IPS DF 4.7 (cell line): Measurements from ENCODE around the gene RPL29.
"Not testable (repeated sequence)": the region's sequence is repeated elsewhere in the genome, so short reads cannot be mapped to it uniquely, and the experiment has no call there.

ENCODE experiments used
- DNase-seq: peaks from one replicate; pipeline ENCODE4 v3.0.0-alpha.2; 2013; ENCODE audit warnings: low spot score; ENCODE audit errors: extremely low read depth

Gene RPL29

GRCh38 chr3:51995346-51996163 is at the start of gene RPL29:
Gene RPL29 (minus strand): TSS chr3:51995895. CDS start chr3:51995461, 434 bp downstream.
- DNase-seq = no peak

GRCh38 chr3:52044869-52045619 is 49.3 kb upstream of the RPL29 start:
- DNase-seq = no peak

DNA sequence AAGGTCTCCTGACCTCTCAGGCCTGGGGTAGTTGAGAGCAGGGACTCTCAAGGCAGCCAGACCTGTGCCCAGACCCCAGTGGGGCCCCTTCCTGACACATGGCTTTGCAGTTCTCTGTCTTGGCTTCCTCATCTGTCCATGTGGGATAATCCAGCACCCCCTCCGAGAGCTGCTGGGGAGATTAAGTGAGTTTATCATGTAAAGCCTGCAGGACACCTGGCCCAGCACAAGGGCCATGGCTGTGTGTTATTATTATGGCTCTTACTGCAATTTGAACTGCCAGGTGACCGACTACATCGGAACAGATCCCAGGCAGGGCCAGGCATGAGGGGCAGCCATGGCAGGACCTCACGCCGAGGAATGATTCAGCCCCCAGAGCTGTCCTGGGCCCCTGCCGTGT is 48.1 kb upstream of the RPL29 start:
- no peak for DNase-seq

GRCh38 chr3:52043039-52043438 is 47.3 kb upstream of the RPL29 start:
- DNase-seq = not testable (repeated sequence)

DNA sequence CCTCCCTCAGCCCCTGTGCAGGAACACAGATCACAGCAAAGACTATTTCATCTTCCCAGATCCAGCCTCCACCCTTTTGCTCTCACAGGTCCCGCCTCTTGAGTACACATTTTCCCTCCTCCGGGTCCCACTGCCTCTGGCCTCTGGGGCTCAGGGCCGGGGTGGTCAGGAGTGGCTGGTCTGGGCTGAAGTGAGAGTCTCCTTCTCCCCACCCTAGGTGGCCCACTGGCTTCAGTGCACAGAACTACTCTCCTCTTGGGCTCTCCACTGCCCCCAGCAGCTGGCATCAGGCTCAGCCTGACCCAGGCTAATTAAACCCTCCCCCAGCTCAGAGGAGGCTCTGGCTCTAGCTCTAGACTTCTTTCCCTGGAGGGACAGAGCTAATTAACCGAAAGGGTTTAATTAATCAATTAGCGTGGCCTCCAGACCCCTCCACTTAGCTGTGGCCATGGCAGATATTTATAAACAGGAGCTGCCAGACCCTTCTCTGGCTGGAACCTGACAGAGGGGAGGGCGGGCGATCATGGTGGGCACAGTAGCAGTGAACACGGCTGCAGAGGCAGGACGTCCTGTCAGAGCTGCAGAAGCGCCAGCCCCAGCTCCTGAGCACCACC is 45.5 kb upstream of the RPL29 start:
- no peak for DNase-seq

DNA sequence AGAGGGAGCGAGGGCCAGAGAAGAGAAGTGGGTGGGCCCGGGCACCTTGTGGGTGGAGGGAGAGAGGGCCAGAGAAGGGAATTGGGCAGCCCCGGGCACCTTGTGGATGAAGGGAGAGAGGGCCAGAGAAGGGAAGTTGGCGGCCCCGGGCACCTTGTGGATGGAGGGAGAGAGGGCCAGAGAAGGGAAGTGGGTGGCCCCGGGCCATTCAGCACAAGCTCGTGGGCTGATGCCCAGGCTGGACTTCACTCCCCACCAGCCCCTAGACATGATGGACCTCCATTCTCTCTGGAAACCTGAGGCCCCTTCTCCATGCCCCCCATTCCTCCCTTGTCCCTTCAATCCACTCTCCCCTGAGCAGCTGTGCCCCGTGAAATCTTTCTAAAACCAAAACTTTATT is 44.9 kb upstream of the RPL29 start:
- DNase-seq = no peak

- no peak for DNase-seq
Observed at GRCh38 chr3:52039846-52040245, 44.2 kb upstream of the RPL29 start.

DNA sequence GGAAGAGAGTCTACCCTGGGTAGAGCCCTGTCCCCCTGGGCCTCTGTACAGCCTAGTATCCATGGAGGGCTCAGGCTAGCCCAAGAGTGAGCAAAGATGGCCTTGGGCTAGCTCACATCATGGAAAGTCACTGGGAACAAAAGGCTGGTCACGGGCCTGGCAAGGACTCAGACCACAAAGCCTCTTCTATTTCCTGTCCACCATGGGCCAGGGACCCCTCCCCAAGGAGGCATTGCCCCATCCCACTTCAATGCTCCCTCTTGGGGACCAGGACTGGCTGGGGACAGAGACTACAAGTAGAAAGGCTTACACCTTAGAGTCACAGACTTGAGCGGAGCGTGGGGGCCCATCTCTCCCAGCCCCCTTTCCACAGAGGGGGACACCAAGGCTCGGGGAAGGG is 43.7 kb upstream of the RPL29 start:
- DNase-seq = no peak

GRCh38 chr3:52038227-52038626 is 42.5 kb upstream of the RPL29 start:
- no peak for DNase-seq

DNA sequence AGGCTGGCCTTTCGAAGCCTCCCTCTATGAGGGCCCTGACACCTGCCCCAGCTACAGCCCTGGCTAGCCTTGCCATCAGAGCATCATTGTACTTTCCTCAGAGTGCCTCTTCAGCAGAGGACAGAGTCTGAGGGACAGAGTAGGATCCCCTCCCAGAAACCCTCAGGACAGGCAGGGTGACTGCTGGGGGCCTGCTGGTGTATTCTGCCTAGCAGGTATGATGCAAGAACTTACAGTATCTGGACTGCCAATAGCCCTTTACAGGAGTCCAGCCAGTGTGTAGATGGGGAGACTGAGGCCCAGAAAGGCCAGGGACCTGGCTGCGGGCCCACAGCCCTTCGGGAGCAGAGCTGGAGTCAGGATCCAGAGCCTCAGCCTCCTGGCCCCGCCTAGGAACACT is 41.6 kb upstream of the RPL29 start:
- DNase-seq = no peak

DNA sequence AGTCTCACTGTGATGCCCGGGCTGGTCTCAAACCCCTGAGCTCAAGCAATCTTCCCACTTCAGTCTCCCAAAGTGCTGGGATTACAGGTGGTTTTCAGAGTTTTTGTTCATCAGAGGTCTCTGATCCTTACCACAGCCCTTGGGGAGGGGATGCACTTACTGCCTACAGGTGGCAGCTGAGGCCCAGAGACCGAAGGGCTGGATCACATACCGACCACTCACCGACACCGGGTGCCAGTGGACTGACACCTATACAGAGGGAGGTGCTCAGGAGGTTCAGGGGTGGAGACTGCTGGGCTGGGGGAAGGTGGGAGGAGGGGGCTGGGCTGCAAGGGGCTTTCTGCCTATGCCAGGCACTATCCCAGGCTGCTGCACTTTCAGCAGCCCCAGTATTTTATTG is 41.1 kb upstream of the RPL29 start:
- no peak for DNase-seq

GRCh38 chr3:52036222-52036694 is 40.6 kb upstream of the RPL29 start:
- DNase-seq = no peak

DNA sequence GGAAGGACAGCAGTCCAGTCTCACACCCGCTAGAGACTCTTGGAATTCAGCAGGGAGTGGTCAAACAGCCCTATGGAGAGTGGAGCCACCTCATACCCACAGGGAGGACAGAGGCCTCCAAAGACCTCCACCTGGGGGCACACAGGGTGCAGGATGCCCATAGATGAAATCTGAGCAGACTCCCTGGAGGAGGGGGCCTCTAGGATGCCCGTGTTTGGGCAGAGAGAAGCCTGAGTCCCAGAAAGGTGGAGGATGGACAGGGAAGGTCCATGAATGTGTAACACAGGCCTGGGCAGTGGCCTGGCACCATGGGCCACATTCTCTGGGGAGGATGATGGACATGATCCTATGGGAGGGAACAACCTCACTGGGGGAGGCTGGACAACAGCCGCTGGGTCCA is 39.0 kb upstream of the RPL29 start:
- DNase-seq = no peak

- no peak for DNase-seq
Observed at GRCh38 chr3:52034212-52034611, 38.5 kb upstream of the RPL29 start.

DNA sequence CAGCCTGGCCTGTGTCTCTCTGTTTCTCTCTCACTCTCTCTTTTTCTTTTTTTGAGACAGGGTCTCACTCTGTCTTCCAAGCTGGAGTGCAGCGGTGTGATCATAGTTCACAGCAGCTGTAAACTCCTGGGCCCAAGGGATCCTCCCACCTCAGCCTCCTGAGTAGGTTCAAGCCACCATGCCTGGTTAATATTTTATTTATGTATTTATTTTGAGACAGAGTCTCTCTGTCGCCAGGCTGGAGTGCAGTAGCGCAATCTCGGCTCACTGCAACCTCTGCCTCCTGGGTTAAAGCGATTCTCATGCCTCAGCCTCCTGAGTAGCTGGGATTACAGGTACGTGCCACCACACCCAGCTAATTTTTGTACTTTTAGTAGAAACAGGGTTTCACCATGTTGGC is 38.1 kb upstream of the RPL29 start:
- not testable (repeated sequence) for DNase-seq

DNA sequence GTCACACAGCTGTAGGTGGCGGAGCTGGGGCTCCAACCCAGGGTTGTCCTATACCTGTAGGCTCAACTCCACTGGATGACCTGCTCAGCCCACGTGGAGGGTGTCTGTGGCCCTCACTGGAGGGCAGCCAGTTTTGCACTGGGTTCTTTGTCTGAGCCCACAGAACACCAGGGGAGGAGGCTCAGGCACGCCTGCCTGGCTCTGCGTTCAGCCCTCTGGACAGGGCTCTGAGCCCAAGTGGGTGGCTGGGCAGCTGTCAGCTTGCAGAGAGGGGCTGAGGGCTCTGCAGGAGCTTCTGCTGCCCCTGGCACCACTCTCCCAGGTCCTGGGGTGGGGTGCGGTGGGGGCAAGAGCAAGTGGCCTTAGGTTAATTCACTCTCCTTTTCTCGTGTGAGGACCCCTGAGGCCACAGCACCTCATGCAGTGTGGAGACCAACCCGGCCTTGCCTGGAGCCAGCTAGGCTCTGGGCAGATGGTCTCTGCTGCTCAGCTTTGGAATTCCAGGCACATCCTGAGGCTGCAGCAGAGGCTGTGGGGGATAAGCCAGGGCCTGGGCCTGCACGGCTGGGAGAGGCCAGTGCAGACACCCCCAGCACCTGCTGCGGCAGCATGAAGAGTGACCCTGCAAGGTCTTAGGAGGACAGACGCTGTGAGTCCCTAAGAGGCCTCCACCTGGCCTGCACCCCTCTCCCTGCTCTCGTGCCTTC is 37.2 kb upstream of the RPL29 start:
- DNase-seq = no peak

GRCh38 chr3:52031896-52032295 is 36.2 kb upstream of the RPL29 start:
- DNase-seq = no peak

DNA sequence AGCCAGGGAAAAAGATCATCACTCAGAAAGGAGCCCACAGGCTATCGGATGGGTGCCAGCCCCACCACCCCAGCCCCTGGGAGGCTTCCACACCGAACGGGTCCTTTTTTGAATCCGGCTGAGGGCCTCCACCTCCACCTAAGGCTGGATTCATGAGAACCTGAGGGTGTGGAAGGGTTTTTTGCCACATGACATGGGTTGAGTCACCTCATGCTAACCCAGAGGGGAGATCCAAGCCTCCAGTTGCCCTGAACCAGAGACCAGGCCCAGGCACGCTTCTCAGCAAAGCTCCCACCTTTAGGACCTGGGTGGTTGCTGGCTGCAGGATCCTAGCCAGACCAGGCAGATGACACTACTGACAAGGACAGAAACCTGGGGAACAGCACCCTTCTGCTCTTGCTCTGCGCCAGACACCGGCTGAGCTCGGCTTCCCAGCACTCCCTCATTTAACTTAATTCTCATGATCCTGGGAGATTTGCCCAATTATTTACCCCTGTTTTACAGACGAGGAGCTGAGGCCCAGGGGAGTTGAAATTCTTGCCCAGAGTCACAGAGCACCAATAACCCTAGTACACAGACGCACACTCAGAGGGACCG is 35.1 kb upstream of the RPL29 start:
- DNase-seq = no peak

DNA sequence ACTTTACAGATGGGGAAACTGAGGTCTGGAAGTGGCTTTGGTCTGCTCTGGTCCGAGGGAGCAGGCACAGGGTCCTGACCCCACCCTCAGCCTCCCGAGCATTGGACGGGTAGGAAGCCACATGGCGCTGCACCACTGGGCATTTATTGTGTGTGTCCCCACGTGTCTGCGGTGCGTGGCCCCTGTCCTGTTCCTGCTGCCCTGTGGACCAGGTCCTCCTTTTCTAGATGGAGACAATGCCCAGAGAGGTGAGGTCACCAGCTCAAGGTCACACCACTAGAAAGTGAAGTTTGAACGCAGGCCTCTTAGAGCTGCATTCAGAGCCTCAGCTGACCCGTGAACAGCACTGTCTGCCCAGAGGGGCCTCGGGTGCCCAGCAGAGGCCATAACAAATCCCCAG is 33.8 kb upstream of the RPL29 start:
- no peak for DNase-seq

DNA sequence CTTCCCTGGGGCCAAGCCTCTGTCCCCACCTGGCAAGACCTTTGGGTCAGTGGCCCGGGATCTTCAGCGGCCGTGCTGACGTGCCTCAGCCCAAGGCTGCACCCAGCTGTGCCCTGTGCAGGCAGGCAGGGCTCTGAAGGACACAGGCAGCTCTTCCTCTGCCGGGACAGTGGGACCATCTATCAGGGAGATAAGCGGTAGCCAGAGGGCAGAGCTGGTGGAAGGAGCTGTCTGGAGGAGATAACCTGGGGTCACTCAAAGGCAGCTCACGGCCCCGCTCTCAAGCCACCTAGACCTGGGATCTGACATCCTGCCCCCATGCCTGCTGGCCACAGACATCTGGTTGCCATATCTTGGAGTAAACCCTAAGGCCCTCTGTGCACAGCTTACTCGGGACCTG is 33.4 kb upstream of the RPL29 start:
- DNase-seq = no peak

GRCh38 chr3:52028572-52028971 is 32.9 kb upstream of the RPL29 start:
- DNase-seq = no peak
